Liver (tissue), 9 donors: ENCODE results near the gene SEC24C. TPM values are rescaled to one million over a fixed set of nuclear protein-coding genes. Genes with fewer than 3 reads are reported as not detected.

Experiments used
- DNase-seq: peaks from one replicate; pipeline ENCODE4 v3.0.0-alpha.2; 2017; ENCODE audit warnings: low spot score
- H3K27ac ChIP-seq, 2 donors: one replicate each; pipeline ENCODE4 v1.7.0; 2013; ENCODE audit warnings: inconsistent platforms in 2 of 2, low read length in 2 of 2, control low read depth in 1 of 2, low read depth in 1 of 2, mild to moderate bottlenecking in 1 of 2
- H3K27me3 ChIP-seq, 4 donors: one replicate each; pipeline versions ENCODE4 v1.6.1 to v1.7.0; 2013; ENCODE audit warnings: low read length in 3 of 4, inconsistent platforms in 1 of 4, mild to moderate bottlenecking in 1 of 4, moderate library complexity in 1 of 4; ENCODE audit not compliant: control insufficient read depth in 4 of 4, insufficient read depth in 4 of 4
- H3K36me3 ChIP-seq, 4 donors: one replicate each; pipeline versions ENCODE4 v1.6.1 to v1.7.0; 2013; ENCODE audit warnings: low read length in 3 of 4, mild to moderate bottlenecking in 3 of 4, low read depth in 1 of 4, moderate library complexity in 1 of 4; ENCODE audit not compliant: control insufficient read depth in 4 of 4, insufficient read depth in 3 of 4
- H3K4me1 ChIP-seq, 4 donors: one replicate each; pipeline versions ENCODE4 v1.6.1 to v1.7.0; 2013; ENCODE audit warnings: low read length in 3 of 4, mild to moderate bottlenecking in 3 of 4, moderate library complexity in 1 of 4; ENCODE audit not compliant: control insufficient read depth in 4 of 4, insufficient read depth in 4 of 4
- H3K4me3 ChIP-seq, 3 donors: one replicate each; pipeline versions ENCODE4 v1.6.1 to v1.7.0; 2013; ENCODE audit warnings: low read length in 3 of 3, control low read depth in 1 of 3, low read depth in 1 of 3, mild to moderate bottlenecking in 1 of 3
- H3K9ac ChIP-seq, 2 donors: one replicate each; pipeline ENCODE4 v1.7.0; 2013; ENCODE audit warnings: low read length in 2 of 2, mild to moderate bottlenecking in 2 of 2, moderate library complexity in 2 of 2, control low read depth in 1 of 2, low read depth in 1 of 2
- H3K9me3 ChIP-seq, 4 donors: one replicate each; pipeline versions ENCODE4 v1.6.1 to v1.7.0; 2013; ENCODE audit warnings: low read length in 3 of 4; ENCODE audit not compliant: control insufficient read depth in 4 of 4
- EGR1 ChIP-seq, 2 donors: IDR thresholded peaks; 2 replicates each; pipeline ENCODE4 v1.6.1; 2016 to 2018; ENCODE audit warnings: antibody characterized with exemption in 2 of 2, low read depth in 2 of 2
- FOXA2 ChIP-seq: IDR thresholded peaks from 2 replicates; pipeline ENCODE4 v1.6.1; 2016; ENCODE audit warnings: antibody characterized with exemption
- GABPA ChIP-seq, 2 donors: IDR thresholded peaks in 1 of 2; conservative IDR thresholded peaks in 1 of 2; 2 replicates each; pipeline ENCODE4 v1.6.1; 2016; ENCODE audit warnings: antibody characterized with exemption in 2 of 2, mild to moderate bottlenecking in 1 of 2, moderate library complexity in 1 of 2
- HNF4A ChIP-seq, 2 donors: conservative IDR thresholded peaks; 2 replicates each; pipeline ENCODE4 v1.6.1; 2016; ENCODE audit warnings: antibody characterized with exemption in 2 of 2, mild to moderate bottlenecking in 2 of 2
- HNF4G ChIP-seq: IDR thresholded peaks from 2 replicates; pipeline ENCODE4 v1.6.1; 2016; ENCODE audit warnings: antibody characterized with exemption
- JUND ChIP-seq, 2 donors: IDR thresholded peaks; 2 replicates each; pipeline ENCODE4 v1.6.1; 2016; ENCODE audit warnings: antibody characterized with exemption in 2 of 2
- NR2F2 ChIP-seq: IDR thresholded peaks from 2 replicates; pipeline ENCODE4 v1.6.1; 2016; ENCODE audit warnings: antibody characterized with exemption
- RAD21 ChIP-seq, 2 donors: IDR thresholded peaks; 2 replicates each; pipeline ENCODE4 v1.6.1; 2016; ENCODE audit warnings: antibody characterized with exemption in 2 of 2, mild to moderate bottlenecking in 2 of 2
- RXRA ChIP-seq, 2 donors: IDR thresholded peaks; 2 replicates each; pipeline ENCODE4 v1.6.1; 2017 to 2018; ENCODE audit warnings: antibody characterized with exemption in 2 of 2, mild to moderate bottlenecking in 1 of 2
- TAF1 ChIP-seq: conservative IDR thresholded peaks from 2 replicates; pipeline ENCODE4 v1.6.1; 2016; ENCODE audit warnings: antibody characterized with exemption, mild to moderate bottlenecking
- YY1 ChIP-seq: IDR thresholded peaks from 2 replicates; pipeline ENCODE4 v1.6.1; 2016; ENCODE audit warnings: antibody characterized with exemption, mild to moderate bottlenecking
- WGBS: extraction: QIAGEN DNeasy Blood & Tissue Kit; methylation state at CpG from one replicate; pipeline ENCODE4 v1.1.7; 2013; 5-methylcytosine and 5-hydroxymethylcytosine counted together
- polyA plus RNA-seq, 2 donors: library from polyadenylated mRNA; stranded (reverse) in 1 of 2; unstranded in 1 of 2; fragments of 200-250 nt in 1 of 2; fragments of >200 nt in 1 of 2; fragmentation: Nextera tagmentation in 1 of 2; extraction: Ambion mirVana in 1 of 2; gene quantifications; one replicate each; pipeline versions ENCODE4 v1.2.1 to v1.2.3, GENCODE V29; 2013 to 2015
- total RNA-seq, 2 donors: library from RNA; depleted of rRNA; stranded (reverse); fragments of >200 nt; gene quantifications; one replicate each; pipeline ENCODE4 v1.2.3, GENCODE V29; 2014
- TF ChIP-seq, protein P1 (sequence below): fragments of 150-350 bp; IDR thresholded peaks from 2 replicates; pipeline ENCODE4 v1.5.1; 2017; ENCODE audit warnings: improper control_type of control experiment, low read depth, low read length; ENCODE audit not compliant: missing input control
- TF ChIP-seq, protein P2 (sequence below): IDR thresholded peaks from 2 replicates; pipeline ENCODE4 v1.6.1; 2016; ENCODE audit warnings: antibody characterized with exemption
- TF ChIP-seq, protein P3 (sequence below): IDR thresholded peaks from 2 replicates; pipeline ENCODE4 v1.6.1; 2016; ENCODE audit warnings: antibody characterized with exemption
- TF ChIP-seq, protein P4 (sequence below): IDR thresholded peaks from 2 replicates; pipeline ENCODE4 v1.6.1; 2016; ENCODE audit warnings: antibody characterized with exemption, mild to moderate bottlenecking
- TF ChIP-seq, protein P5 (sequence below): IDR thresholded peaks from 2 replicates; pipeline ENCODE4 v1.6.1; 2016; ENCODE audit warnings: antibody characterized with exemption
- donor health status: healthy.
- donor health status: healthy.
- donor health status: healthy.
- donor health status: healthy.
- donor health status: healthy.

SEC24C gene
- total and polyA plus RNA-seq, 4 donors: 15.0 to 48.1 (median 40.9) TPM

DNA sequence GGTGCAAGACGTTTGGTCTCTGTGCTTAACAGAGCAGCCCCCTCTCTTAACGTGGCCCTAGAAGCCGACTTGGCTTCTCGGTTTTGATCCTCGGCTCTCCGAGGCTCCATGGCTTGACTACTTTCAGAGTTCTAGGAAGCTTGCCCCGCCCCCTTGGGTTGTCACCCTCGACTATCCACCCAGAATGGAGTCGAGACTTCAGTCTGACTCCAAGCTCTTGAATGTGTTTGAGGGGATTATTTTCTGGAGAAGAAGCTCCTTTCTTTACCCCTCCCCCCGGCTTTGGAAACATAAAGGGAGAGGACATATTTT, 448 bp downstream of the SEC24C start:
- under 1% methylated on average over 10 of the region's 10 CpGs for WGBS

DNA sequence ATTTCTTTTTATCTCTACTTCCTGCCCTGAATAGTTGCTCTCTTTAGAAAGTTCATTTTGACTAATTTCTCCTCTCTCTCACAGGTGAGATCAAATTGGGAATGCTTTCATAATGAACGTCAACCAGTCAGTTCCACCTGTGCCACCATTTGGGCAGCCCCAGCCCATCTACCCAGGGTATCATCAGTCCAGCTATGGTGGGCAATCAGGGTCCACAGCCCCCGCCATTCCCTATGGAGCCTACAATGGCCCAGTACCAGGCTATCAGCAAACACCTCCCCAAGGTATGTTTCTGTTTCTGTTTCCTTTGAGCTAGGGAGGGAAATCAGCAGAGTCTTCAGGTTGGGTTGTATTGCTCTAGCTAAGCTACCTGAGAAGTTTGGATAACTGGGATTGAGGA, 2.5 kb downstream of the SEC24C start:
- 89% methylated on average over 2 of the region's 2 CpGs for WGBS
- TF ChIP-seq, protein P1, sequence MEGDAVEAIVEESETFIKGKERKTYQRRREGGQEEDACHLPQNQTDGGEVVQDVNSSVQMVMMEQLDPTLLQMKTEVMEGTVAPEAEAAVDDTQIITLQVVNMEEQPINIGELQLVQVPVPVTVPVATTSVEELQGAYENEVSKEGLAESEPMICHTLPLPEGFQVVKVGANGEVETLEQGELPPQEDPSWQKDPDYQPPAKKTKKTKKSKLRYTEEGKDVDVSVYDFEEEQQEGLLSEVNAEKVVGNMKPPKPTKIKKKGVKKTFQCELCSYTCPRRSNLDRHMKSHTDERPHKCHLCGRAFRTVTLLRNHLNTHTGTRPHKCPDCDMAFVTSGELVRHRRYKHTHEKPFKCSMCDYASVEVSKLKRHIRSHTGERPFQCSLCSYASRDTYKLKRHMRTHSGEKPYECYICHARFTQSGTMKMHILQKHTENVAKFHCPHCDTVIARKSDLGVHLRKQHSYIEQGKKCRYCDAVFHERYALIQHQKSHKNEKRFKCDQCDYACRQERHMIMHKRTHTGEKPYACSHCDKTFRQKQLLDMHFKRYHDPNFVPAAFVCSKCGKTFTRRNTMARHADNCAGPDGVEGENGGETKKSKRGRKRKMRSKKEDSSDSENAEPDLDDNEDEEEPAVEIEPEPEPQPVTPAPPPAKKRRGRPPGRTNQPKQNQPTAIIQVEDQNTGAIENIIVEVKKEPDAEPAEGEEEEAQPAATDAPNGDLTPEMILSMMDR: no peak
- TF ChIP-seq NR2F2 (no peak), TAF1 (no peak), HNF4G (no peak), YY1 (no peak), GABPA (IDR thresholded peaks at IDR 0.05 in 1 of 2, conservative IDR thresholded peaks at IDR 0.05 in 1 of 2) (no peak), JUND (IDR thresholded peaks at IDR 0.05) (no peak), EGR1 (IDR thresholded peaks at IDR 0.05; ENCODE audit: low read depth in 2 of 2) (no peak), RXRA (IDR thresholded peaks at IDR 0.05) (no peak)
- TF ChIP-seq, protein P2, sequence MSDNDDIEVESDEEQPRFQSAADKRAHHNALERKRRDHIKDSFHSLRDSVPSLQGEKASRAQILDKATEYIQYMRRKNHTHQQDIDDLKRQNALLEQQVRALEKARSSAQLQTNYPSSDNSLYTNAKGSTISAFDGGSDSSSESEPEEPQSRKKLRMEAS: no peak
- TF ChIP-seq, protein P3, sequence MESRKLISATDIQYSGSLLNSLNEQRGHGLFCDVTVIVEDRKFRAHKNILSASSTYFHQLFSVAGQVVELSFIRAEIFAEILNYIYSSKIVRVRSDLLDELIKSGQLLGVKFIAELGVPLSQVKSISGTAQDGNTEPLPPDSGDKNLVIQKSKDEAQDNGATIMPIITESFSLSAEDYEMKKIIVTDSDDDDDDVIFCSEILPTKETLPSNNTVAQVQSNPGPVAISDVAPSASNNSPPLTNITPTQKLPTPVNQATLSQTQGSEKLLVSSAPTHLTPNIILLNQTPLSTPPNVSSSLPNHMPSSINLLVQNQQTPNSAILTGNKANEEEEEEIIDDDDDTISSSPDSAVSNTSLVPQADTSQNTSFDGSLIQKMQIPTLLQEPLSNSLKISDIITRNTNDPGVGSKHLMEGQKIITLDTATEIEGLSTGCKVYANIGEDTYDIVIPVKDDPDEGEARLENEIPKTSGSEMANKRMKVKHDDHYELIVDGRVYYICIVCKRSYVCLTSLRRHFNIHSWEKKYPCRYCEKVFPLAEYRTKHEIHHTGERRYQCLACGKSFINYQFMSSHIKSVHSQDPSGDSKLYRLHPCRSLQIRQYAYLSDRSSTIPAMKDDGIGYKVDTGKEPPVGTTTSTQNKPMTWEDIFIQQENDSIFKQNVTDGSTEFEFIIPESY: no peak
- TF ChIP-seq, protein P4, sequence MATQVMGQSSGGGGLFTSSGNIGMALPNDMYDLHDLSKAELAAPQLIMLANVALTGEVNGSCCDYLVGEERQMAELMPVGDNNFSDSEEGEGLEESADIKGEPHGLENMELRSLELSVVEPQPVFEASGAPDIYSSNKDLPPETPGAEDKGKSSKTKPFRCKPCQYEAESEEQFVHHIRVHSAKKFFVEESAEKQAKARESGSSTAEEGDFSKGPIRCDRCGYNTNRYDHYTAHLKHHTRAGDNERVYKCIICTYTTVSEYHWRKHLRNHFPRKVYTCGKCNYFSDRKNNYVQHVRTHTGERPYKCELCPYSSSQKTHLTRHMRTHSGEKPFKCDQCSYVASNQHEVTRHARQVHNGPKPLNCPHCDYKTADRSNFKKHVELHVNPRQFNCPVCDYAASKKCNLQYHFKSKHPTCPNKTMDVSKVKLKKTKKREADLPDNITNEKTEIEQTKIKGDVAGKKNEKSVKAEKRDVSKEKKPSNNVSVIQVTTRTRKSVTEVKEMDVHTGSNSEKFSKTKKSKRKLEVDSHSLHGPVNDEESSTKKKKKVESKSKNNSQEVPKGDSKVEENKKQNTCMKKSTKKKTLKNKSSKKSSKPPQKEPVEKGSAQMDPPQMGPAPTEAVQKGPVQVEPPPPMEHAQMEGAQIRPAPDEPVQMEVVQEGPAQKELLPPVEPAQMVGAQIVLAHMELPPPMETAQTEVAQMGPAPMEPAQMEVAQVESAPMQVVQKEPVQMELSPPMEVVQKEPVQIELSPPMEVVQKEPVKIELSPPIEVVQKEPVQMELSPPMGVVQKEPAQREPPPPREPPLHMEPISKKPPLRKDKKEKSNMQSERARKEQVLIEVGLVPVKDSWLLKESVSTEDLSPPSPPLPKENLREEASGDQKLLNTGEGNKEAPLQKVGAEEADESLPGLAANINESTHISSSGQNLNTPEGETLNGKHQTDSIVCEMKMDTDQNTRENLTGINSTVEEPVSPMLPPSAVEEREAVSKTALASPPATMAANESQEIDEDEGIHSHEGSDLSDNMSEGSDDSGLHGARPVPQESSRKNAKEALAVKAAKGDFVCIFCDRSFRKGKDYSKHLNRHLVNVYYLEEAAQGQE: no peak

More for the DNA sequence above, 448 bp downstream of the SEC24C start:
- Histone ChIP-seq H3K9me3 (no peaks in the 10 kb centered on the region), H3K4me3 (peak overlapping the region; percentile 90 to 98 (median 98)), H3K4me1 (peaks cover 7 to 29% (median 19%) of the 10 kb centered on the region in 4 donors), H3K27ac (peak overlapping the region; percentile 94 to 99), H3K27me3 (no peaks in the 10 kb centered on the region), H3K9ac (peak overlapping the region; percentile 85 to 98), H3K36me3 (peaks cover 6 to 14% (median 11%) of the 10 kb centered on the region in 4 donors)
- TF ChIP-seq, protein P5, sequence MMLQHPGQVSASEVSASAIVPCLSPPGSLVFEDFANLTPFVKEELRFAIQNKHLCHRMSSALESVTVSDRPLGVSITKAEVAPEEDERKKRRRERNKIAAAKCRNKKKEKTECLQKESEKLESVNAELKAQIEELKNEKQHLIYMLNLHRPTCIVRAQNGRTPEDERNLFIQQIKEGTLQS: no peak
- TF ChIP-seq FOXA2: no peak
- TF ChIP-seq, protein P4: no peak
- TF ChIP-seq TAF1: no peak
- TF ChIP-seq RAD21 (IDR thresholded peaks at IDR 0.05): no peak
- TF ChIP-seq HNF4A (conservative IDR thresholded peaks at IDR 0.05): no peak
- TF ChIP-seq, protein P1: no peak
- peak; percentile 73 for DNase-seq

More for the DNA sequence above, 2.5 kb downstream of the SEC24C start:
- H3K9ac ChIP-seq: no peak overlapping the region
- H3K4me3 ChIP-seq: no peak overlapping the region
- DNase-seq: no peak
- H3K4me1 ChIP-seq: peaks cover 14 to 43% (median 32%) of the 10 kb centered on the region in 4 donors
- H3K36me3 ChIP-seq: peaks cover 16 to 21% (median 17%) of the 10 kb centered on the region in 4 donors
- H3K27me3 ChIP-seq: no peaks in the 10 kb centered on the region
- no peak overlapping the region for H3K27ac ChIP-seq
- no peaks in the 10 kb centered on the region for H3K9me3 ChIP-seq
